NCI-H1105 (cell line): ENCODE results near the gene GSDME.
"Not testable (repeated sequence)": the region's sequence is repeated elsewhere in the genome, so short reads cannot be mapped to it uniquely, and the experiment has no call there.

Experiments
- DNase-seq: peaks from one replicate; lab custom pipeline; 2025; lab: John Stamatoyannopoulos, UW

Gene GSDME

GRCh38 chr7:24757353-24758275, at the start of gene GSDME:
GSDME (minus strand) TSS chr7:24757464; CDS start chr7:24749774, 7,690 bp downstream.
- DNase-seq = no peak

- DNase-seq = no peak
Observed at GRCh38 chr7:24802300-24802699, 45.0 kb upstream of the GSDME start.

- no peak for DNase-seq
Observed at GRCh38 chr7:24801883-24802282, 44.6 kb upstream of the GSDME start.

GRCh38 chr7:24800667-24801066, 43.4 kb upstream of the GSDME start:
- no peak for DNase-seq

- DNase-seq = no peak
Observed at GRCh38 chr7:24800073-24800472, 42.8 kb upstream of the GSDME start.

GRCh38 chr7:24799506-24799905, 42.2 kb upstream of the GSDME start:
- DNase-seq = no peak

- no peak for DNase-seq
Observed at GRCh38 chr7:24798261-24798660, 41.0 kb upstream of the GSDME start.

GRCh38 chr7:24797270-24797669, 40.0 kb upstream of the GSDME start:
- no peak for DNase-seq

- no peak for DNase-seq
Observed at GRCh38 chr7:24795407-24795767, 38.1 kb upstream of the GSDME start.

GRCh38 chr7:24794751-24795406, 37.6 kb upstream of the GSDME start:
- not testable (repeated sequence) for DNase-seq

- no peak for DNase-seq
Observed at GRCh38 chr7:24793982-24794648, 36.9 kb upstream of the GSDME start.

- no peak for DNase-seq
Observed at GRCh38 chr7:24788961-24789576, 31.8 kb upstream of the GSDME start.

GRCh38 chr7:24788075-24788474, 30.8 kb upstream of the GSDME start:
- no peak for DNase-seq

GRCh38 chr7:24786941-24787340, 29.7 kb upstream of the GSDME start:
- DNase-seq = no peak

GRCh38 chr7:24786306-24786705, 29.0 kb upstream of the GSDME start:
- DNase-seq = no peak

- DNase-seq = no peak
Observed at GRCh38 chr7:24784277-24784676, 27.0 kb upstream of the GSDME start.

GRCh38 chr7:24783698-24784097, 26.4 kb upstream of the GSDME start:
- DNase-seq = no peak

- DNase-seq = no peak
Observed at GRCh38 chr7:24781106-24781505, 23.8 kb upstream of the GSDME start.

- no peak for DNase-seq
Observed at GRCh38 chr7:24779283-24779655, 22.0 kb upstream of the GSDME start.

- DNase-seq = no peak
Observed at GRCh38 chr7:24778543-24779282, 21.4 kb upstream of the GSDME start.

GRCh38 chr7:24777806-24778205, 20.5 kb upstream of the GSDME start:
- no peak for DNase-seq

GRCh38 chr7:24773646-24774045, 16.4 kb upstream of the GSDME start:
- DNase-seq = no peak
